ENCODE data around the gene PCNX2. TPM values are rescaled to one million over a fixed set of nuclear protein-coding genes. Genes with fewer than 3 reads are reported as not detected.

Gene PCNX2
- total RNA-seq, 1 donor from 2014 or later, result 29.5 TPM

- H3K4me1 Mint-ChIP-seq, result peaks cover 9% of the 10 kb centered on the region
- H3K9me3 Mint-ChIP-seq, result no peaks in the 10 kb centered on the region
- intact Hi-C loops (cut with micrococcal nuclease), result no loop called here
- no peak overlapping the region for H3K4me3 Mint-ChIP-seq
- no peak for DNase-seq
- H3K27me3 Mint-ChIP-seq, result no peaks in the 10 kb centered on the region
- H3K36me3 Mint-ChIP-seq (ENCODE audit: low read depth), result peaks cover 14% of the 10 kb centered on the region
- no peak overlapping the region for H3K27ac Mint-ChIP-seq
Observed at GRCh38 chr1:233242827-233243483, 52.6 kb downstream of the PCNX2 start.

GRCh38 chr1:233241759-233242158 lies 53.8 kb downstream of the PCNX2 start:
- no peaks in the 10 kb centered on the region for H3K27me3 Mint-ChIP-seq
- no peak overlapping the region for H3K4me3 Mint-ChIP-seq
- H3K36me3 Mint-ChIP-seq (ENCODE audit: low read depth), result peaks cover 14% of the 10 kb centered on the region
- no peak overlapping the region for H3K27ac Mint-ChIP-seq
- no peak for DNase-seq
- H3K9me3 Mint-ChIP-seq, result no peaks in the 10 kb centered on the region
- intact Hi-C loops (cut with micrococcal nuclease), result loop anchor here (2.0 kb wide), 1 partner anchor 607 kb away; no protein-coding TSS in a partner anchor
- H3K4me1 Mint-ChIP-seq, result peaks cover 9% of the 10 kb centered on the region

- peak; percentile 74 for DNase-seq
- no peak overlapping the region for H3K27ac Mint-ChIP-seq
Observed at GRCh38 chr1:233240829-233241682, 54.5 kb downstream of the PCNX2 start.

GRCh38 chr1:233240371-233240770 lies 55.2 kb downstream of the PCNX2 start:
- no peaks in the 10 kb centered on the region for H3K27me3 Mint-ChIP-seq
- H3K36me3 Mint-ChIP-seq (ENCODE audit: low read depth), result peaks cover 15% of the 10 kb centered on the region
- intact Hi-C loops (cut with micrococcal nuclease), result loop anchor here (2.0 kb wide), 1 partner anchor 606 kb away; no protein-coding TSS in a partner anchor
- DNase-seq, result no peak
- H3K9me3 Mint-ChIP-seq, result no peaks in the 10 kb centered on the region
- H3K4me1 Mint-ChIP-seq, result peaks cover 9% of the 10 kb centered on the region
- H3K4me3 Mint-ChIP-seq, result no peak overlapping the region
- no peak overlapping the region for H3K27ac Mint-ChIP-seq

More at GRCh38 chr1:233240829-233241682, 54.5 kb downstream of the PCNX2 start:
- Mint-ChIP-seq H3K4me3 (no peak overlapping the region), H3K27me3 (no peaks in the 10 kb centered on the region), H3K4me1 (peaks cover 9% of the 10 kb centered on the region), H3K9me3 (no peaks in the 10 kb centered on the region), H3K36me3 (ENCODE audit: low read depth) (peaks cover 15% of the 10 kb centered on the region)
- intact Hi-C loops (cut with micrococcal nuclease), result loop anchor here (2.0 kb wide), 1 partner anchor 606 kb away; no protein-coding TSS in a partner anchor

GRCh38 chr1:233238884-233239431 lies 56.6 kb downstream of the PCNX2 start:
- H3K36me3 Mint-ChIP-seq (ENCODE audit: low read depth), result peaks cover 11% of the 10 kb centered on the region
- H3K4me3 Mint-ChIP-seq, result no peak overlapping the region
- H3K9me3 Mint-ChIP-seq, result no peaks in the 10 kb centered on the region
- DNase-seq, result no peak
- peaks cover 3% of the 10 kb centered on the region for H3K4me1 Mint-ChIP-seq
- no peak overlapping the region for H3K27ac Mint-ChIP-seq
- H3K27me3 Mint-ChIP-seq, result no peaks in the 10 kb centered on the region
- intact Hi-C loops (cut with micrococcal nuclease), result no loop called here

GRCh38 chr1:233237647-233238046 lies 57.9 kb downstream of the PCNX2 start:
- Mint-ChIP-seq H3K36me3 (ENCODE audit: low read depth) (peaks cover 15% of the 10 kb centered on the region), H3K4me3 (no peak overlapping the region)
- no peak for DNase-seq

GRCh38 chr1:233233508-233234040 lies 62.0 kb downstream of the PCNX2 start:
- peaks cover 35% of the 10 kb centered on the region for H3K36me3 Mint-ChIP-seq (ENCODE audit: low read depth)

More at GRCh38 chr1:233237647-233238046, 57.9 kb downstream of the PCNX2 start:
- H3K9me3 Mint-ChIP-seq, result no peaks in the 10 kb centered on the region
- H3K27me3 Mint-ChIP-seq, result no peaks in the 10 kb centered on the region
- H3K4me1 Mint-ChIP-seq, result peaks cover 3% of the 10 kb centered on the region
- no peak overlapping the region for H3K27ac Mint-ChIP-seq
- intact Hi-C loops (cut with micrococcal nuclease), result no loop called here

GRCh38 chr1:233230011-233230410 lies 65.5 kb downstream of the PCNX2 start:
- intact Hi-C loops (cut with micrococcal nuclease), result no loop called here
- H3K27ac Mint-ChIP-seq, result no peak overlapping the region
- H3K9me3 Mint-ChIP-seq, result no peaks in the 10 kb centered on the region
- peaks cover 34% of the 10 kb centered on the region for H3K36me3 Mint-ChIP-seq (ENCODE audit: low read depth)
- no peak overlapping the region for H3K4me3 Mint-ChIP-seq
- DNase-seq, result no peak
- H3K4me1 Mint-ChIP-seq, result peaks cover 14% of the 10 kb centered on the region
- no peaks in the 10 kb centered on the region for H3K27me3 Mint-ChIP-seq

More at GRCh38 chr1:233233508-233234040, 62.0 kb downstream of the PCNX2 start:
- intact Hi-C loops (cut with micrococcal nuclease), result no loop called here
- no peak overlapping the region for H3K27ac Mint-ChIP-seq
- no peaks in the 10 kb centered on the region for H3K27me3 Mint-ChIP-seq
- DNase-seq, result no peak
- no peaks in the 10 kb centered on the region for H3K9me3 Mint-ChIP-seq
- H3K4me1 Mint-ChIP-seq, result peaks cover 8% of the 10 kb centered on the region
- no peak overlapping the region for H3K4me3 Mint-ChIP-seq

GRCh38 chr1:233229288-233229687 lies 66.2 kb downstream of the PCNX2 start:
- DNase-seq, result no peak
- Mint-ChIP-seq H3K36me3 (ENCODE audit: low read depth) (peaks cover 34% of the 10 kb centered on the region), H3K27me3 (no peaks in the 10 kb centered on the region), H3K9me3 (no peaks in the 10 kb centered on the region), H3K4me3 (no peak overlapping the region), H3K4me1 (peaks cover 14% of the 10 kb centered on the region), H3K27ac (no peak overlapping the region)
- intact Hi-C loops (cut with micrococcal nuclease), result no loop called here

- H3K9me3 Mint-ChIP-seq, result no peaks in the 10 kb centered on the region
- intact Hi-C loops (cut with micrococcal nuclease), result no loop called here
- H3K27ac Mint-ChIP-seq, result no peak overlapping the region
- no peak for DNase-seq
- H3K36me3 Mint-ChIP-seq (ENCODE audit: low read depth), result peaks cover 28% of the 10 kb centered on the region
- no peaks in the 10 kb centered on the region for H3K27me3 Mint-ChIP-seq
- H3K4me1 Mint-ChIP-seq, result peaks cover 14% of the 10 kb centered on the region
- H3K4me3 Mint-ChIP-seq, result no peak overlapping the region
Observed at GRCh38 chr1:233227930-233228465, 67.5 kb downstream of the PCNX2 start.

- no peaks in the 10 kb centered on the region for H3K27me3 Mint-ChIP-seq
- H3K9me3 Mint-ChIP-seq, result no peaks in the 10 kb centered on the region
- H3K4me3 Mint-ChIP-seq, result no peak overlapping the region
- intact Hi-C loops (cut with micrococcal nuclease), result no loop called here
- H3K36me3 Mint-ChIP-seq (ENCODE audit: low read depth), result peaks cover 29% of the 10 kb centered on the region
- H3K4me1 Mint-ChIP-seq, result peaks cover 12% of the 10 kb centered on the region
- H3K27ac Mint-ChIP-seq, result no peak overlapping the region
- DNase-seq, result no peak
Observed at GRCh38 chr1:233224311-233224710, 71.2 kb downstream of the PCNX2 start.

- Mint-ChIP-seq H3K36me3 (ENCODE audit: low read depth) (peaks cover 23% of the 10 kb centered on the region), H3K27ac (no peak overlapping the region), H3K4me3 (no peak overlapping the region), H3K27me3 (no peaks in the 10 kb centered on the region), H3K4me1 (no peaks in the 10 kb centered on the region), H3K9me3 (no peaks in the 10 kb centered on the region)
- DNase-seq, result no peak
- intact Hi-C loops (cut with micrococcal nuclease), result no loop called here
Observed at GRCh38 chr1:233217832-233218231, 77.7 kb downstream of the PCNX2 start.

GRCh38 chr1:233216009-233216408 lies 79.5 kb downstream of the PCNX2 start:
- Mint-ChIP-seq H3K27me3 (no peaks in the 10 kb centered on the region), H3K9me3 (no peaks in the 10 kb centered on the region), H3K36me3 (ENCODE audit: low read depth) (peaks cover 30% of the 10 kb centered on the region), H3K4me1 (no peaks in the 10 kb centered on the region), H3K27ac (no peak overlapping the region), H3K4me3 (no peak overlapping the region)
- DNase-seq, result peak; percentile 49
- intact Hi-C loops (cut with micrococcal nuclease), result no loop called here

Measured in activated CD4-positive, alpha-beta T cell treated with anti-CD3 and anti-CD28 coated beads, Interleukin-2, amount 10 ng/mL, durations not matched to agents 24 days and 14 days (primary cell).